Panc1 (cell line): ENCODE results near the gene INF2.

Experiments used
- CTCF ChIP-seq: fragments of 450-650 bp; IDR thresholded peaks from 2 replicates; pipeline ENCODE4 v1.5.1; 2017; ENCODE audit warnings: mild to moderate bottlenecking
- POLR2AphosphoS5 ChIP-seq: IDR thresholded peaks from 2 replicates; pipeline ENCODE4 v1.6.1; 2012; ENCODE audit warnings: mild to moderate bottlenecking, low read depth, low read length, moderate library complexity
- REST ChIP-seq, 2 experiments: IDR thresholded peaks; 2 replicates each; pipeline ENCODE4 v1.6.1; 2011 to 2012; ENCODE audit warnings: low read depth in 2 of 2, control low read depth in 1 of 2, low read length in 1 of 2, mild to moderate bottlenecking in 1 of 2, moderate library complexity in 1 of 2; ENCODE audit not compliant: insufficient read depth in 1 of 2
- SIN3A ChIP-seq: IDR thresholded peaks from 2 replicates; pipeline ENCODE4 v1.6.1; 2012; ENCODE audit warnings: low read depth, mild to moderate bottlenecking, low read length, moderate library complexity, borderline replicate concordance; ENCODE audit not compliant: insufficient read depth
- TCF7L2 ChIP-seq: IDR thresholded peaks from 2 replicates; pipeline ENCODE4 v1.6.1; 2011; ENCODE audit warnings: mild to moderate bottlenecking, low read depth, low read length, inconsistent platforms

- TF ChIP-seq CTCF (no peak), POLR2AphosphoS5 (no peak), SIN3A (no peak), TCF7L2 (no peak), REST (IDR thresholded peaks at IDR 0.05; ENCODE audit: insufficient read depth in 1 of 2, low read depth in 2 of 2, low read length in 1 of 2) (no peak)
Measured at GRCh38 chr14:104745431-104745830, 56.0 kb downstream of the INF2 start.
